D341Med (cell line): ENCODE results near the gene FPR2.
"Not testable (repeated sequence)": the region's sequence is repeated elsewhere in the genome, so short reads cannot be mapped to it uniquely, and the experiment has no call there.

Source experiments
- DNase-seq: peaks from one replicate; pipeline ENCODE4 v3.0.0; 2012; ENCODE audit warnings: low spot score

Gene FPR2

DNA sequence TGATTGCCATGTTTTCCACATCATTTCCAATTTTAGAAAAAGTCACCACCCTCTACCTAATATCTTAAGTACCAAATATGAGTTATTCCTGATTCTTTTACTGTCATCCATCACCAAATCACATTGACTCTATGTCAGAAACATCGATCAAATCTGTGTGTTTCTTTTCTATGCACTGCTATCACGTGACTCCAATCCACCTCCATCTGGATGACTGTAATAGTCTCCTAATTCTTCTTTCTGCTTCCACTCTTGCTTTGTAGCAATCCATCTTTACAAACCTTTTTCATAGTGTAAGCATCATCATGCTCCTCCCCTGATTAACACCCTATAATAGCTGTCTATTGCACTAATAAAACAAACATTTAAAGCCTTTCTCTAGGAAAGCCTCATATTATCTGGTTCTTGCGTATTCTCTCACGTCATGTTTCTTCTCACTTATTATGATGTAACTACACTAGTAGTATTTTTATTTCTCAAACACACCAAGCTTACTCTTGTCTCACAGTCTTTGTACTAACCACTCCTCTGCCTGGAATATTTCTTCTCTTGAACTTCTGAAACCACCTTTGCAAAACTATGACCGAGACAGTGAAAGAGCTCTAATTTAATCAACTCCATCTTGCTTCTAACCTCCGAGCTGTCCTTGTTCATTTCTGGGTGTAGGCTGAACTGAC, 23.3 kb downstream of the FPR2 start:
- DNase-seq = no peak

- DNase-seq = no peak
These were observed 24.1 kb downstream of the FPR2 start for GRCh38 chr19:51784922-51785690.

DNA sequence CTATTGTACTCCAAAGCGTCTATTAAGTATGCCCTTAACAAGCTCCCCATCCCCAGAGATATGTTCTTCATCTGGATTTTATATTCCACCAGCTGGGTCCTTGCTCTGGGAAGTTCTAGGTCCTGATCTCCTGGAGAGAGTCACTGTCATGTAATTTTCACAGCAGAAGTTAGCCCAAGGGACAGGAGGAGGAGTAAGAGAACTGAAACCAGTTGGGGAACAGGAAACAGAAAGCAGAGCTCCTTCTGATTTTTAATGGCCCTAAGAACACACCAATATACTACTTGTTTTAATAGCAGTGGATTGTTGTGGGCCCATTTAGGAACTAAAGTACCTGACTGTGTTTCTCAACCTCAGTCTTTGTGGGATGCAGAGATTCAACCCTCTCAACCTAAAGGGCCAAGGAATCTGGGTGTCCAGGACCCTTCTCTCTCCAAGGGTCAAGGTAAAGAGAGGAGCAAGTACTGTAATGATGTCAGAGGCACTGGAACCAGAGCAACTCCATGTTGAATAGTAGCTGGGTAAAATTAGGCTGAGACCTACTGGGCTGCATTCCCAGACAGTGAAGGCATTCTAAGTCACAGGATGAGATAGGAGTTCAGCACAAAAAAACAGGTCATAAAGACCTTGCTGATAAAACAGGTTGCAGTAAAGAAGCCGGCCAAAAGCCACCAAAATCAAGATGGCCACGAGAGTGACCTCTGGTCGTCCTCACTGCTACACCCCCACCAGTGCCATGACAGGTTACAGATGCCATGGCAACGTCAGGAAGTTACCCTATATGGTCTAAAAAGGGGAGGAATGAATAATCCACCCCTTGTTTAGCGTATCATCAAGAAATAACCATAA, 25.9 kb downstream of the FPR2 start:
- no peak for DNase-seq

- DNase-seq = no peak
These were observed 27.0 kb downstream of the FPR2 start for GRCh38 chr19:51788029-51788428.

DNA sequence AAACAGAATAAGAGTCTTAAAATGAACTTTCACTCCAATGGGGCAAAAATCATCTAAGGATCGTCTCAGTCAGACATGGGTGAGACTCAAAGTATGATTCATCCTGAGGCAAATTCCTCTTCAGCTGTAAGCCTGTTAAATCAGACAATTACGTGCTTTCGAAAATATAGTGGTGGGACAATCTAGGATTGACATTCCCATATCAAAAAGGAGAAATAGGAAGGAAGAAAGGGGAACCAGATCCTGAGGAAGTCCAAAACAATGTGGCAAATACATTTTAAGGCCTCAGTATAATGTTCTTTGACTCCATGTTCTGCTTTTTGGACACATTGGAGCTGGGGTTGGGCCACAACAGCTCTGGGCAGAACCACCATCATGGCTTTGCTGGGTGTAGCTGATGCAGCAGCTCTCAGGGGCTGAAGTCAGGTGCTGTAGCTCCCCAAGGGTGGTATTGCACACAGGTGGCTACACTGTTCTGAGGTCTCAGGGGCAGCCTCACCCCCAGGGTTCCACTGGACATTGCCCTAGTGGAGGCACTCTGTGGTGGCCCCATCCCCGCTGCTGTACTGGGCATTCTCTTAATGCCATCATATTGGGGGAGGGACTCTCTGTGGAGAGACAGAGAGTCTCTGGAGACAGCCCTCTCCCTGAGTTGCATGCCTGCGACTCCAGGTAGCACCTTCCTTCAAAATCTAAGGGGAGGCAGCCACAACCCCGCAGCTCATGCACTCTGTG, 28.2 kb downstream of the FPR2 start:
- no peak for DNase-seq

DNA sequence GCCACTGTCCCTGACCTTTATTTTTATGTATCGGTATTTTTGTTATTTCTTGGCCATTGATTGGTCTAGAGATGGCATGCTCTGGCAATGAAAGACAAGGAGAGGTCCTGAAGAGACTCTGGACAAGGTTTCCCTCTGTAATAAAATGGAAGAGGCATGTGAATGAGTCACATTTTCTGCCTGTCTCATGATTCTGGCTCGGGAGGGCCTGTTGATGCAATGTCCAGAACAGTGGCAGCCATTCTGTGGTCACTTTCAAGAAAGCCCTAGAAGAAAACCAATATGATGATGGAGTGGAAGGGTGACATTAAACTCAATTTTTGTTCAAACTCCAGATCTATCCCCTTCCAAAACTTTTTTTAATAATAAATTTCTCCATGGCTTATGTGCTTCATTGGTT, 32.0 kb downstream of the FPR2 start:
- DNase-seq = no peak

DNA sequence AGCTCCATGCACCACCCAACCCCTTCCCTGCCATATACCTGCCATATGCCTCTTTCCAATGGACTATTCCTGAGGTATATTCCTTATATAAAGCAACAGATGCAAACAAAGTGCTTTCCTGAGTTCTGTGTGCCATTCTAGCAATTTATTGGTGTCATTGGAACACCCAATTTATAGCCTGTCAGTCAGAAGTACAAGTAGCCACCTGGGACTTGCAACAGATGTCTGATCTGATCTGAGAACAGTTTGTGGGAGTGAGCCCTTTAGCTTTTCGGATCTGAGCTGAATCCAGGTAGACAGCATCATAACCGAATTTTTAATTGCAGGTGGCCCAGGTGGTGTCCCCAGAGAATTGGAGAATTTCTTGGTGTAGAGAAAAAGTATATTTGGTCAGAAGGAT, 33.0 kb downstream of the FPR2 start:
- no peak for DNase-seq

DNA sequence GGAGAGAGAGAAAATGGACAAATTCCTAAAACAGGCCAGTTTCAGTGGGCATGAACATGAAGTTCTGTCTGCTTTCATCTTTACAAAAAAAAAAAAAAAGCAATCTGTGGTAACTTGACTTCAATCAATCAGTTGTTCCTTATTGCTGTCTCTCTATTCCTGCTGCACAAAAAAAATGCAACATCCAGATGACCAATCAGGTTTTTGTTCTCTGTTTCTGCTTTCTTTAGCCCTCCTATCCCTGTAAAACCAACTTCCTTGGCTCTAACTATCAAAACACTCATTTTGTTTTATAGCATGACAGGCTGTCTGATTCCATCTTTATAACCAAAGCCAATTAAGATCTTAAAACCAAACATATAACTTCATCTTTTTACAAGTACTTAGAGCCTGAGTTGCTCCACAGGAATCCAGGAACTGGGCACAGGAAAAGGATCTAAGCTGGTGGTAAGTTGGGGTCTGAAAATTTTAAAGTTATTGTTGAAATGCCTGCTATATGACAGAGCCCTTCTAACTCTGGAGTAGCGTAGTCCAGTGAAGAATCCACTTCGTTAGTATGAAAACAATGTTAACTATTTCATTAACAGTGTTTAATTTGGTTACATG, 34.0 kb downstream of the FPR2 start, which contains the start of gene FPR3:
FPR3 (plus strand) TSS at position 273 of the 606 bp plus-strand sequence. CDS start 28,592 bp downstream, outside the sequence.
- DNase-seq = no peak

GRCh38 chr19:51796195-51796679, 35.3 kb downstream of the FPR2 start:
- no peak for DNase-seq

DNA sequence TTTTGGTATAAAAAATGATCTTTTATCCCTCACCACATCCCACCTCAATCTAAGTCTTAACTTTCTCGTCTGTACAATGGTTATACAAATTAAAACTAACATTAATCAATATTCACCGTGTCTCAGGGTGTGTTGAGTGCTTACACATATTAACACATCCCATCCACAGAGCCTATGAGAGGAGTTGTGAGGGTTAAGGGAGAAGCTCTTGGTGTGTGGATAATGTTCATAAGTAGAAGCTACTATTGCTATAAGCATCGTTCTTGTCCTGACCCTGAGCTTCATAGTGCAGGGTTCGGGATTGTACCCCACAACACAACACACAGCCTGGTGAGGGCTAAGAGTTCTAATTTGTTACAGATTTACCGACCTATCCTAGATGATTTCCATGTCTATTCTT, 36.5 kb downstream of the FPR2 start:
- DNase-seq = no peak

DNA sequence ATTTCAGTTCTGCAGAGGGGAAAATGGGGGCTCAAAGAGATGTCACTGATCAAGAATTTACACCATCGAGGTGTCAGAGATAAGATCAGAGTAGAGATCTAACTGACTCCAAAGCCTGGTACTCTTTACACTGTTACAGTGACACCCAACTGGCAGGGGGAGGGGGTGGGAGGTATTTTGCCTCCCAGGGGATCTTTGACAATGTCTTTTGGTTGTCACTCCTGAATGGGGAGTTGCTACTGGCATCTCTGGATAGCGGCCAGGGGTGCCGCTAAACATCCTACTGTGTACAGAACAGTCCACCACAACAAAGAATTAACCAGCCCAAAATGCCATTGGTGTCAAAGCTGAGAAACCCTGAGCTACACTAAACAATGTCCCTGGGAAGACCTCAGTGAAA, 37.1 kb downstream of the FPR2 start:
- no peak for DNase-seq

- DNase-seq = no peak
These were observed 38.2 kb downstream of the FPR2 start for GRCh38 chr19:51799034-51799773.

GRCh38 chr19:51799774-51800472, 38.9 kb downstream of the FPR2 start:
- DNase-seq = no peak

DNA sequence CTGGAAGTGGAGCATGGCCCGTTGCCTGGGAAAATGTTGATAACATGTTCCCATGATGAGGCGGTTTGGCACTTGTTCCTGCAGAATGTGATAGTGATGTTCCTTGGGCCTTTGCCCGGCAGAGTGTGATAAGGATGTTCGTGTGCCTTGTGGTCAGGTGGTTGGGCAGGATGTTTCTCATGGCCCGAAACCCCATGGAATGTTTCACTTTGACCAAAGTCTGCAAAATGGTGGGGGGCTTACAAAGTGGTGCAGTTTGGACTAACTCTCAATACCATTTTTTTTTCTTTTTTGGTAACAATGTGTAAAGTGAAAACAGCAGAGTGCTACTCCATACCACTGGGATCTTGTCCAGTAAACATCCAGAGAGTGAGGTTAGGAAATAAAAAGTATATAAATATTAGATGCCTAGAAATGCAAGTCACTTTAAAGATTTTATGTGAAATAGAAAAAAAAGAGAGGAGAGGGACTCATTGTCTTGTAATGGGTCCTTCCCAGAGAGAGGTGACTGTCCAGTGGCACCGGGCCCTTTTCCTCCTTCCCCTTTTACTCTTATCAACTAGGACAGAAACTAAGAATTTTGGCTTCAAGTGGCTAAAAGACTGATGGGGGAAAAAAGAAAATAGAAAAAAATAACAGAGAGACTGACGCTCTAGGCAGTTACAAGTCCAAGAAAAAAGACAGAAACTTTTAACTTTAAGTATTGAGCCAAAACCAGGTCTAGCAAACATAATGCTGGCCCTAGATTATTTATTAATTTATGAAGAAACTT, 39.7 kb downstream of the FPR2 start:
- no peak for DNase-seq

GRCh38 chr19:51802775-51803174, 41.8 kb downstream of the FPR2 start:
- no peak for DNase-seq

- no peak for DNase-seq
These were observed 42.5 kb downstream of the FPR2 start for GRCh38 chr19:51803519-51803918.

GRCh38 chr19:51803967-51804366, 43.0 kb downstream of the FPR2 start:
- DNase-seq = no peak

DNA sequence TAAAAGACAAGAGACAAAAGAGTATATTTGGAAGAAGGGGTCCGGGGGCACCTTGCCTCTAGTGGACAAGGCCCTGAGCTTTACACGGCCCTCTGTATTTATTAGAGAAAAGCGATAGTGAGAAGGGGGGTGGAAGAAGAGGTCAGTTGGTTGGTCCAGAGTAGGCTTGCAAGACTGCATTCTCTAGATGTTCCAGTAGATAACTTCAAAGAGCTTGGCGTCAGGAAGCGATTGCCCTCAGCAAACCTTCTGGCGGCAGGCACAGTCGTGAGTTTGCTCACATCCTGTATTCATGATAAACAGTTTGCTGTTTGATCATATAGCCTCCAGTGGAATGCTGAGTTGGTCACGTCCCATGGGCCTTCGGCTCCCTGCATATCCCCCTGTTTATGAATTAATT, 43.8 kb downstream of the FPR2 start:
- not testable (repeated sequence) for DNase-seq

GRCh38 chr19:51805396-51805795, 44.4 kb downstream of the FPR2 start:
- DNase-seq = not testable (repeated sequence)
